Measurements from ENCODE around the gene CCDC197. TPM values are rescaled to one million over a fixed set of nuclear protein-coding genes. Genes with fewer than 3 reads are reported as not detected.

The CCDC197 gene
- total and polyA plus RNA-seq, 4 donors, result not detected

- Histone ChIP-seq H3K27me3 (ENCODE audit: control insufficient read depth in 4 of 4, insufficient read depth in 4 of 4, low read length in 3 of 4) (no peaks in the 10 kb centered on the region), H3K9ac (ENCODE audit: low read depth in 1 of 2, low read length in 2 of 2) (no peak overlapping the region), H3K4me1 (ENCODE audit: control insufficient read depth in 4 of 4, insufficient read depth in 4 of 4, low read length in 3 of 4) (peaks cover 2 to 19% (median 8%) of the 10 kb centered on the region in 4 donors), H3K4me3 (ENCODE audit: low read depth in 1 of 3, low read length in 3 of 3) (no peak overlapping the region), H3K36me3 (ENCODE audit: control insufficient read depth in 4 of 4, insufficient read depth in 3 of 4, low read depth in 1 of 4, low read length in 3 of 4) (no peaks in the 10 kb centered on the region), H3K9me3 (ENCODE audit: control insufficient read depth in 4 of 4, low read length in 3 of 4) (no peaks in the 10 kb centered on the region), H3K27ac (ENCODE audit: low read depth in 1 of 2, low read length in 2 of 2) (no peak overlapping the region)
- no peak for DNase-seq (ENCODE audit: low spot score)
- TF ChIP-seq RXRA (IDR thresholded peaks at IDR 0.05) (peak; percentile 49 to 80), REST (IDR thresholded peaks at IDR 0.05) (no peak)
- WGBS, result 75% methylated on average over 14 of the region's 14 CpGs
Measured at GRCh38 chr14:94027566-94028449, 30.7 kb downstream of the CCDC197 start.

DNA sequence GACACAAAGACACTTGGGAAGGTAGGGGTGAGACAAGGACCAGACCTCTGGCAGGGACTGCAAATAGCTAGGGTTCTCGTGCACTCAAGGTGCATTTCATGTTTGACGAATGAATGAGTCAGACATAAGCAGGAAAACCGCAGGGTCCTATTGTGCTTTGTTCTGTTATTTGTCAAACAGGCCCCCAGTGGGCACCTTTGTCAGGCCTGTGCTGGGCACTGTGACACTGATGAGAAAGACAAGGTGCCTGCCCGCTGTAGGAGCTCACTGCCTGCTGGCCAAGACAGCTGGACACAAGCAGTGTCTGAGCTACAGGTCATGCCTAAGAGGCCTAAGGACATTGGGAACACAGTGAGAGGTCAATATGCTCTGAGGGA lies 31.3 kb downstream of the CCDC197 start:
- no peak for DNase-seq (ENCODE audit: low spot score)
- Histone ChIP-seq H3K9me3 (ENCODE audit: control insufficient read depth in 4 of 4, low read length in 3 of 4) (no peaks in the 10 kb centered on the region), H3K27me3 (ENCODE audit: control insufficient read depth in 4 of 4, insufficient read depth in 4 of 4, low read length in 3 of 4) (no peaks in the 10 kb centered on the region), H3K36me3 (ENCODE audit: control insufficient read depth in 4 of 4, insufficient read depth in 3 of 4, low read depth in 1 of 4, low read length in 3 of 4) (no peaks in the 10 kb centered on the region), H3K9ac (ENCODE audit: low read depth in 1 of 2, low read length in 2 of 2) (no peak overlapping the region), H3K27ac (ENCODE audit: low read depth in 1 of 2, low read length in 2 of 2) (no peak overlapping the region), H3K4me3 (ENCODE audit: low read depth in 1 of 3, low read length in 3 of 3) (no peak overlapping the region), H3K4me1 (ENCODE audit: control insufficient read depth in 4 of 4, insufficient read depth in 4 of 4, low read length in 3 of 4) (peaks cover 2 to 19% (median 8%) of the 10 kb centered on the region in 4 donors)
- WGBS, result 89% methylated on average over 4 of the region's 4 CpGs
- TF ChIP-seq EGR1 (IDR thresholded peaks at IDR 0.05; ENCODE audit: low read depth in 2 of 2) (no peak), FOXA1 (IDR thresholded peaks at IDR 0.05) (no peak), ATF3 (IDR thresholded peaks at IDR 0.05) (no peak), TAF1 (conservative IDR thresholded peaks at IDR 0.05) (no peak)

DNA sequence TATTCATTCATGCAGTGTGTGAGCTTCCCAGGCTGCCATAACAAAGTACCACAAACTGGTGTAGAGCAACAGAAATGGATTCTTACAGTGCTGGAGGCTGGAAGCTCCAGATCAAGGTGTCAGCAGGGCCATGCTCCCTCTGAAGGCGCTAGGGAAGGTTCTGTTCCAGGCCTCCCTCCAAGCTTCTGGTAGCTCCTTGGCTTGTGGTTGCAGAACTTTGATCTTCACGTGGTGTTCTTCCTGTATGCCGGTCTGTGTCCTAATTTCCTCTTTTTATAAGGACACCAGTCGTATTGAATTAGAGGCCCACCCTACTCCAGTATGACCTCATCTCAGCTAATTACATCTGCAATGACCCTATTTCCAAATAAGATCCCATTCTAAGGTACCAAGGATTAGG lies 32.2 kb downstream of the CCDC197 start:
- no peaks in the 10 kb centered on the region for H3K36me3 ChIP-seq (ENCODE audit: control insufficient read depth in 4 of 4, insufficient read depth in 3 of 4, low read depth in 1 of 4, low read length in 3 of 4)
- H3K27me3 ChIP-seq (ENCODE audit: control insufficient read depth in 4 of 4, insufficient read depth in 4 of 4, low read length in 3 of 4), result no peaks in the 10 kb centered on the region
- H3K4me1 ChIP-seq (ENCODE audit: control insufficient read depth in 4 of 4, insufficient read depth in 4 of 4, low read length in 3 of 4), result peaks cover 2 to 19% (median 8%) of the 10 kb centered on the region in 4 donors
- no peak overlapping the region for H3K27ac ChIP-seq (ENCODE audit: low read depth in 1 of 2, low read length in 2 of 2)
- H3K9me3 ChIP-seq (ENCODE audit: control insufficient read depth in 4 of 4, low read length in 3 of 4), result no peaks in the 10 kb centered on the region
- no peak overlapping the region for H3K4me3 ChIP-seq (ENCODE audit: low read depth in 1 of 3, low read length in 3 of 3)
- DNase-seq (ENCODE audit: low spot score), result no peak
- H3K9ac ChIP-seq (ENCODE audit: low read depth in 1 of 2, low read length in 2 of 2), result peak overlapping the region in 1 of 2 donors; percentile 12
- 76% methylated on average over 4 of the region's 4 CpGs for WGBS
- TF ChIP-seq, protein P1, sequence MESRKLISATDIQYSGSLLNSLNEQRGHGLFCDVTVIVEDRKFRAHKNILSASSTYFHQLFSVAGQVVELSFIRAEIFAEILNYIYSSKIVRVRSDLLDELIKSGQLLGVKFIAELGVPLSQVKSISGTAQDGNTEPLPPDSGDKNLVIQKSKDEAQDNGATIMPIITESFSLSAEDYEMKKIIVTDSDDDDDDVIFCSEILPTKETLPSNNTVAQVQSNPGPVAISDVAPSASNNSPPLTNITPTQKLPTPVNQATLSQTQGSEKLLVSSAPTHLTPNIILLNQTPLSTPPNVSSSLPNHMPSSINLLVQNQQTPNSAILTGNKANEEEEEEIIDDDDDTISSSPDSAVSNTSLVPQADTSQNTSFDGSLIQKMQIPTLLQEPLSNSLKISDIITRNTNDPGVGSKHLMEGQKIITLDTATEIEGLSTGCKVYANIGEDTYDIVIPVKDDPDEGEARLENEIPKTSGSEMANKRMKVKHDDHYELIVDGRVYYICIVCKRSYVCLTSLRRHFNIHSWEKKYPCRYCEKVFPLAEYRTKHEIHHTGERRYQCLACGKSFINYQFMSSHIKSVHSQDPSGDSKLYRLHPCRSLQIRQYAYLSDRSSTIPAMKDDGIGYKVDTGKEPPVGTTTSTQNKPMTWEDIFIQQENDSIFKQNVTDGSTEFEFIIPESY (IDR thresholded peaks at IDR 0.05), result no peak
- TF ChIP-seq, protein P2, sequence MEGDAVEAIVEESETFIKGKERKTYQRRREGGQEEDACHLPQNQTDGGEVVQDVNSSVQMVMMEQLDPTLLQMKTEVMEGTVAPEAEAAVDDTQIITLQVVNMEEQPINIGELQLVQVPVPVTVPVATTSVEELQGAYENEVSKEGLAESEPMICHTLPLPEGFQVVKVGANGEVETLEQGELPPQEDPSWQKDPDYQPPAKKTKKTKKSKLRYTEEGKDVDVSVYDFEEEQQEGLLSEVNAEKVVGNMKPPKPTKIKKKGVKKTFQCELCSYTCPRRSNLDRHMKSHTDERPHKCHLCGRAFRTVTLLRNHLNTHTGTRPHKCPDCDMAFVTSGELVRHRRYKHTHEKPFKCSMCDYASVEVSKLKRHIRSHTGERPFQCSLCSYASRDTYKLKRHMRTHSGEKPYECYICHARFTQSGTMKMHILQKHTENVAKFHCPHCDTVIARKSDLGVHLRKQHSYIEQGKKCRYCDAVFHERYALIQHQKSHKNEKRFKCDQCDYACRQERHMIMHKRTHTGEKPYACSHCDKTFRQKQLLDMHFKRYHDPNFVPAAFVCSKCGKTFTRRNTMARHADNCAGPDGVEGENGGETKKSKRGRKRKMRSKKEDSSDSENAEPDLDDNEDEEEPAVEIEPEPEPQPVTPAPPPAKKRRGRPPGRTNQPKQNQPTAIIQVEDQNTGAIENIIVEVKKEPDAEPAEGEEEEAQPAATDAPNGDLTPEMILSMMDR (IDR thresholded peaks at IDR 0.05; ENCODE audit: low read depth, low read length, missing input control), result no peak
- TF ChIP-seq ATF3 (IDR thresholded peaks at IDR 0.05) (no peak), TAF1 (conservative IDR thresholded peaks at IDR 0.05) (no peak), SP1 (IDR thresholded peaks at IDR 0.05) (no peak), FOXA2 (IDR thresholded peaks at IDR 0.05) (no peak), NR2F2 (IDR thresholded peaks at IDR 0.05) (no peak), GABPA (IDR thresholded peaks at IDR 0.05 in 1 of 2, conservative IDR thresholded peaks at IDR 0.05 in 1 of 2) (no peak), JUND (IDR thresholded peaks at IDR 0.05) (no peak), EGR1 (IDR thresholded peaks at IDR 0.05; ENCODE audit: low read depth in 2 of 2) (no peak), YY1 (IDR thresholded peaks at IDR 0.05) (no peak)
- TF ChIP-seq, protein P3, sequence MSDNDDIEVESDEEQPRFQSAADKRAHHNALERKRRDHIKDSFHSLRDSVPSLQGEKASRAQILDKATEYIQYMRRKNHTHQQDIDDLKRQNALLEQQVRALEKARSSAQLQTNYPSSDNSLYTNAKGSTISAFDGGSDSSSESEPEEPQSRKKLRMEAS (IDR thresholded peaks at IDR 0.05), result no peak
